Fibroblast of lung (primary cell): ENCODE measurements around the gene C7orf57. TPM values are rescaled to one million over a fixed set of nuclear protein-coding genes. Genes with fewer than 3 reads are reported as not detected.

ENCODE experiments used
- DNase-seq, 2 donors: peaks; one replicate each; pipeline versions ENCODE4 v3.0.0 to v3.0.0-alpha.2; 2010; ENCODE audit warnings: low read depth in 2 of 2
- H2AFZ ChIP-seq: 2 replicates; pipeline ENCODE4 v1.5.1; 2012; ENCODE audit warnings: low read length, control low read depth, inconsistent platforms
- H3K27ac ChIP-seq: 2 replicates; pipeline ENCODE4 v1.5.1; 2011; ENCODE audit warnings: low read length, control low read depth; ENCODE audit not compliant: insufficient read depth
- H3K27me3 ChIP-seq: 2 replicates; pipeline ENCODE4 v1.5.1; 2011; ENCODE audit warnings: mild to moderate bottlenecking, low read length; ENCODE audit not compliant: control insufficient read depth, insufficient read depth
- H3K36me3 ChIP-seq: 2 replicates; pipeline ENCODE4 v1.5.1; 2011; ENCODE audit warnings: low read length; ENCODE audit not compliant: control insufficient read depth, insufficient read depth
- H3K4me1 ChIP-seq: 2 replicates; pipeline ENCODE4 v1.5.1; 2011; ENCODE audit warnings: low read length; ENCODE audit not compliant: control insufficient read depth, insufficient read depth; ENCODE audit errors: extremely low read depth
- H3K4me2 ChIP-seq: 2 replicates; pipeline ENCODE4 v1.5.1; 2011; ENCODE audit warnings: low read length, control low read depth; ENCODE audit not compliant: insufficient read depth; ENCODE audit errors: extremely low read depth
- H3K4me3 ChIP-seq, 4 experiments: fragments of 200-600 bp in 1 of 4; sonication (generic) in 1 of 4; replicated peaks in 1 of 4; 2 replicates each; pipeline ENCODE4 v1.5.1; 2011 to 2016; ENCODE audit warnings: low read length in 4 of 4, low read depth in 3 of 4, mild to moderate bottlenecking in 3 of 4, control low read depth in 2 of 4, inconsistent platforms in 1 of 4, mixed read lengths in 1 of 4; ENCODE audit not compliant: insufficient read depth in 1 of 4; ENCODE audit errors: control extremely low read depth in 1 of 4
- H3K79me2 ChIP-seq: 2 replicates; pipeline ENCODE4 v1.5.1; 2012; ENCODE audit warnings: mild to moderate bottlenecking, low read length, inconsistent platforms; ENCODE audit not compliant: control insufficient read depth, insufficient read depth
- H3K9ac ChIP-seq: 2 replicates; pipeline ENCODE4 v1.5.1; 2011; ENCODE audit warnings: mild to moderate bottlenecking, low read length, control low read depth; ENCODE audit not compliant: insufficient read depth
- H3K9me3 ChIP-seq: 2 replicates; pipeline ENCODE4 v1.5.1; 2012; ENCODE audit warnings: low read depth, low read length; ENCODE audit not compliant: control insufficient read depth, insufficient read depth
- H4K20me1 ChIP-seq: 2 replicates; pipeline ENCODE4 v1.5.1; 2011; ENCODE audit warnings: low read length; ENCODE audit not compliant: control insufficient read depth, insufficient read depth; ENCODE audit errors: extremely low read depth
- EZH2 ChIP-seq: IDR thresholded peaks from 2 replicates; pipeline ENCODE4 v1.5.1; 2012; ENCODE audit warnings: low read length, control low read depth, mild to moderate bottlenecking; ENCODE audit errors: missing control alignments
- polyA plus RNA-seq, 2 donors: library from polyadenylated mRNA; depleted of rRNA in 1 of 2; stranded (reverse) in 1 of 2; unstranded in 1 of 2; fragments of >200 nt; gene quantifications; 2 replicates each; pipeline ENCODE4 v1.2.1, GENCODE V29; 2011 to 2012; ENCODE audit warnings: missing spikeins in 1 of 2
- total RNA-seq: library from RNA; depleted of rRNA; stranded (reverse); fragments of >200 nt; gene quantifications from 2 replicates; pipeline ENCODE4 v1.2.1, GENCODE V29; 2014
- TF ChIP-seq, protein P1 (sequence below), 2 donors: IDR thresholded peaks in 1 of 2; conservative IDR thresholded peaks in 1 of 2; 1 replicate in 1 of 2; 2 replicates in 1 of 2; pipeline ENCODE4 v1.5.1; 2011 to 2012; ENCODE audit warnings: low read length in 2 of 2, control low read depth in 1 of 2, inconsistent platforms in 1 of 2, low read depth in 1 of 2, mild to moderate bottlenecking in 1 of 2

C7orf57 gene
- total and polyA plus RNA-seq, 2 donors (not counting 1 experiment from before 2014, with no cell fraction given) = not detected

DNA sequence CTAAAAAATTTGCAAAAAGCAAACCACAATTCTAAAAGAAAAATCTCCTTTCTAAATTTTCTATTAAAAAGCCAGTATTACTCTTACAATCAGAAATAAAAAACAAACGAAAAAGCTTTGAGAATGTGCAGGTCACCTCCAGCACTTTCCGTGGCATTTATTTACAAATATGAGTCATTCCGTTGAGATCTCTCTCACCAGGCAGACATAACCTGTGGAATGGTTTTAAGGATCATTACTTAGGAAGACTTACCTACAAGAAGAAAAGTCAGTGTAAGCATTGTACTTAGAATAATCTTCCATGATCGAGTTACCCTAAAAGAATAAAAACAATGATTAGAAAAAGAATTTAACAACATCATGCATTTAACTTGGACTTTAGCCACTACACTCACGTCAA is 9.7 kb upstream of the C7orf57 start:
- Histone ChIP-seq H2AFZ (no peak overlapping the region), H3K27me3 (peaks cover 4% of the 10 kb centered on the region), H4K20me1 (no peaks in the 10 kb centered on the region), H3K4me2 (no peak overlapping the region), H3K9me3 (no peaks in the 10 kb centered on the region), H3K36me3 (no peaks in the 10 kb centered on the region), H3K4me3 (no peak overlapping the region), H3K79me2 (no peaks in the 10 kb centered on the region), H3K4me1 (no peaks in the 10 kb centered on the region), H3K27ac (no peak overlapping the region), H3K9ac (no peak overlapping the region)
- TF ChIP-seq, protein P1, sequence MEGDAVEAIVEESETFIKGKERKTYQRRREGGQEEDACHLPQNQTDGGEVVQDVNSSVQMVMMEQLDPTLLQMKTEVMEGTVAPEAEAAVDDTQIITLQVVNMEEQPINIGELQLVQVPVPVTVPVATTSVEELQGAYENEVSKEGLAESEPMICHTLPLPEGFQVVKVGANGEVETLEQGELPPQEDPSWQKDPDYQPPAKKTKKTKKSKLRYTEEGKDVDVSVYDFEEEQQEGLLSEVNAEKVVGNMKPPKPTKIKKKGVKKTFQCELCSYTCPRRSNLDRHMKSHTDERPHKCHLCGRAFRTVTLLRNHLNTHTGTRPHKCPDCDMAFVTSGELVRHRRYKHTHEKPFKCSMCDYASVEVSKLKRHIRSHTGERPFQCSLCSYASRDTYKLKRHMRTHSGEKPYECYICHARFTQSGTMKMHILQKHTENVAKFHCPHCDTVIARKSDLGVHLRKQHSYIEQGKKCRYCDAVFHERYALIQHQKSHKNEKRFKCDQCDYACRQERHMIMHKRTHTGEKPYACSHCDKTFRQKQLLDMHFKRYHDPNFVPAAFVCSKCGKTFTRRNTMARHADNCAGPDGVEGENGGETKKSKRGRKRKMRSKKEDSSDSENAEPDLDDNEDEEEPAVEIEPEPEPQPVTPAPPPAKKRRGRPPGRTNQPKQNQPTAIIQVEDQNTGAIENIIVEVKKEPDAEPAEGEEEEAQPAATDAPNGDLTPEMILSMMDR (conservative IDR thresholded peaks at IDR 0.05 in 1 of 2, IDR thresholded peaks at IDR 0.05 in 1 of 2; ENCODE audit: low read depth in 1 of 2, low read length in 2 of 2) = no peak
- no peak for TF ChIP-seq EZH2
- no peak for DNase-seq

DNA sequence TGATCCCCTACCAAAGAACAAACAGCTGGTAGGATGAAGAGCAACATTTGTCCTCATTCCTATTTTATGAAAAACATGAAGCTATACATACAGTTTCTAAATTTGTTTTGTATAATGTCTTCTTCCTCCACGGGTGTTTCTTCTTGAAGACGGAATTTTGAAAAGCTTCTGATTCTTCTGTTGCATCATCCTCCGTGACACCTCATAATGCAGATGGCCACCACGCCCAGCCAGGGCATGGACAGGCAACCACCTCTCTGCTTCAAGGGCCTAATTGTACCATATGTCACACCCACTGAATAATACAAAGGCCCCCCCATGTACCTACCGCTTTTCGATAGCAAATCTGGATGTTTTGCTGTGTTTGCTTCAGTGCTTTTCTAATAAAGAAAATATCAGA is 6.4 kb upstream of the C7orf57 start, which contains the start of gene SUN3:
SUN3 (minus strand) TSS at position 170 of the 400 bp plus-strand sequence; CDS start at position 1, 169 bp downstream.
- H3K9me3 ChIP-seq = no peaks in the 10 kb centered on the region
- no peak within 1 kb of the TSS for H2AFZ ChIP-seq
- H4K20me1 ChIP-seq = no peaks in the 10 kb centered on the region
- H3K27me3 ChIP-seq = peaks cover 7% of the 10 kb centered on the region
- no peak within 1 kb of the TSS for H3K9ac ChIP-seq
- H3K4me2 ChIP-seq = no peak within 1 kb of the TSS
- no peaks in the 10 kb centered on the region for H3K4me1 ChIP-seq
- DNase-seq = no peak
- TF ChIP-seq EZH2 = no peak
- TF ChIP-seq, protein P1 (conservative IDR thresholded peaks at IDR 0.05 in 1 of 2, IDR thresholded peaks at IDR 0.05 in 1 of 2; ENCODE audit: low read depth in 1 of 2, low read length in 2 of 2) = no peak
- H3K27ac ChIP-seq = no peak within 1 kb of the TSS
- H3K36me3 ChIP-seq = no peaks in the 10 kb centered on the region
- H3K4me3 ChIP-seq = no peak within 1 kb of the TSS
- H3K79me2 ChIP-seq = no peaks in the 10 kb centered on the region

DNA sequence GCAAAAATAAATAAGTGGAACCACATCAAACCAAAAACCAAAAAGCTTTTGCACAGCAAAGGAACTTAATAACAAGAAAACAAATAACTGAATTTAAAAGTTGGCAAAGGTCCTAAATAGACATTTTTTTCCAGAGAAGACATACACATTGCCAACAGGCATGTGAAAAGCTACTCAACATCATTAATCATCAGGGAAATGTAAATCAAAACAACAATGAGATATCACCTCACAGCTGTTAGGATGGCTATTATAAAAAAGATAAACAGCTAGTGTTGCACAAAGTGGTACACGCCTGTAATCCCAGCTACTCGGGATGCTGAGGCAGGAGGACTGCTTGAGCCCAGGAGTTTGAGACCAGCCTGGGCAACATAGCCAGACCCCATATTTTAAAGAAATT is 4.2 kb upstream of the C7orf57 start:
- no peak for DNase-seq
- H3K27ac ChIP-seq = no peak overlapping the region
- no peak overlapping the region for H3K4me3 ChIP-seq
- no peaks in the 10 kb centered on the region for H3K36me3 ChIP-seq
- H3K4me2 ChIP-seq = no peak overlapping the region
- no peaks in the 10 kb centered on the region for H3K79me2 ChIP-seq
- H3K4me1 ChIP-seq = no peaks in the 10 kb centered on the region
- H3K9ac ChIP-seq = no peak overlapping the region
- no peaks in the 10 kb centered on the region for H4K20me1 ChIP-seq
- TF ChIP-seq EZH2 = no peak
- TF ChIP-seq, protein P1 (conservative IDR thresholded peaks at IDR 0.05 in 1 of 2, IDR thresholded peaks at IDR 0.05 in 1 of 2; ENCODE audit: low read depth in 1 of 2, low read length in 2 of 2) = no peak
- no peaks in the 10 kb centered on the region for H3K9me3 ChIP-seq
- H2AFZ ChIP-seq = no peak overlapping the region
- H3K27me3 ChIP-seq = peaks cover 12% of the 10 kb centered on the region
